Caco-2 (cell line): ENCODE measurements around the gene TMEM266. TPM values are rescaled to one million over a fixed set of nuclear protein-coding genes. Genes with fewer than 3 reads are reported as not detected.

Source experiments
- BruUV-seq: library from RNA; stranded (reverse); fragments of 400-500 nt; replicated peaks from 2 replicates; lab custom pipeline; 2021; lab: Mats Ljungman, UMichigan
- CTCF ChIA-PET: fragments of 300-600 bp; sonication (Branson Sonifier 250); formaldehyde crosslinking; loops from one replicate; lab custom pipeline; 2022; ENCODE audit warnings: antibody characterized with exemption; lab: Charles Lee
- POLR2A ChIA-PET: fragments of 300-600 bp; sonication (Branson Sonifier 250); formaldehyde crosslinking; loops from one replicate; lab custom pipeline; 2022; ENCODE audit warnings: antibody characterized with exemption; lab: Charles Lee
- DNase-seq, 2 experiments: peaks; one replicate each; pipeline versions ENCODE4 v3.0.0 to v3.0.0-alpha.2; 2020 to 2022
- H3K27me3 ChIP-seq: replicated peaks from 2 replicates; pipeline ENCODE4 v1.6.0; 2011; ENCODE audit warnings: low read length; ENCODE audit not compliant: control insufficient read depth, insufficient read depth
- H3K36me3 ChIP-seq: 2 replicates; pipeline ENCODE4 v1.5.1; 2011; ENCODE audit warnings: low read length; ENCODE audit not compliant: control insufficient read depth, insufficient read depth
- H3K4me1 ChIP-seq: fragments of 250-450 bp; sonication (Bioruptor Pico); 2 replicates; pipeline ENCODE4 v1.5.1; 2020; ENCODE audit warnings: mild to moderate bottlenecking
- H3K4me3 ChIP-seq: 2 replicates; pipeline ENCODE4 v1.5.1; 2011; ENCODE audit warnings: low read depth, mild to moderate bottlenecking, control low read depth, low read length
- H3K9me3 ChIP-seq: fragments of 250-450 bp; sonication (Bioruptor Pico); 2 replicates; pipeline ENCODE4 v1.5.1; 2020; ENCODE audit warnings: mild to moderate bottlenecking, moderate library complexity
- H3K27ac Mint-ChIP-seq: one replicate; pipeline ENCODE4 v1.8.0; 2022; ENCODE audit warnings: mixed read lengths; ENCODE audit not compliant: unreplicated experiment
- H3K27me3 Mint-ChIP-seq: one replicate; pipeline ENCODE4 v1.8.0; 2022; ENCODE audit warnings: mixed read lengths; ENCODE audit not compliant: insufficient read depth, unreplicated experiment
- H3K36me3 Mint-ChIP-seq: one replicate; pipeline ENCODE4 v1.8.0; 2022; ENCODE audit warnings: mild to moderate bottlenecking, mixed read lengths; ENCODE audit not compliant: insufficient read depth, unreplicated experiment
- H3K4me1 Mint-ChIP-seq: one replicate; pipeline ENCODE4 v1.8.0; 2022; ENCODE audit warnings: low read depth, mixed read lengths; ENCODE audit not compliant: unreplicated experiment
- H3K4me3 Mint-ChIP-seq: one replicate; pipeline ENCODE4 v1.8.0; 2022; ENCODE audit warnings: mild to moderate bottlenecking, moderate library complexity, mixed read lengths; ENCODE audit not compliant: unreplicated experiment
- H3K9me3 Mint-ChIP-seq: one replicate; pipeline ENCODE4 v1.8.0; 2022; ENCODE audit warnings: mixed read lengths; ENCODE audit not compliant: unreplicated experiment
- intact Hi-C: fragments of 100-400 bp; cut with micrococcal nuclease; formaldehyde crosslinking; loops from one replicate; pipeline ENCODE4 v1.10.0; 2022; ENCODE audit not compliant: unreplicated experiment
- total RNA-seq: library from RNA; stranded (reverse); gene quantifications from 2 replicates; pipeline ENCODE4 v1.2.3, GENCODE V29; 2022
- TF ChIP-seq, protein P1 (sequence below), 2 experiments: fragments of 200-600 bp in 1 of 2; IDR thresholded peaks; 1 replicate in 1 of 2; 2 replicates in 1 of 2; pipeline versions ENCODE4 v1.5.1 to v1.8.0; 2011 to 2022; ENCODE audit warnings: antibody characterized with exemption in 1 of 2, control low read depth in 1 of 2, inconsistent platforms in 1 of 2, low read depth in 1 of 2, low read length in 1 of 2, mild to moderate bottlenecking in 1 of 2, moderate library complexity in 1 of 2; ENCODE audit not compliant: insufficient read depth in 1 of 2, severe bottlenecking in 1 of 2, unreplicated experiment in 1 of 2

The TMEM266 gene
- total RNA-seq, 1 experiment from 2014 or later: 0.27 TPM

DNA sequence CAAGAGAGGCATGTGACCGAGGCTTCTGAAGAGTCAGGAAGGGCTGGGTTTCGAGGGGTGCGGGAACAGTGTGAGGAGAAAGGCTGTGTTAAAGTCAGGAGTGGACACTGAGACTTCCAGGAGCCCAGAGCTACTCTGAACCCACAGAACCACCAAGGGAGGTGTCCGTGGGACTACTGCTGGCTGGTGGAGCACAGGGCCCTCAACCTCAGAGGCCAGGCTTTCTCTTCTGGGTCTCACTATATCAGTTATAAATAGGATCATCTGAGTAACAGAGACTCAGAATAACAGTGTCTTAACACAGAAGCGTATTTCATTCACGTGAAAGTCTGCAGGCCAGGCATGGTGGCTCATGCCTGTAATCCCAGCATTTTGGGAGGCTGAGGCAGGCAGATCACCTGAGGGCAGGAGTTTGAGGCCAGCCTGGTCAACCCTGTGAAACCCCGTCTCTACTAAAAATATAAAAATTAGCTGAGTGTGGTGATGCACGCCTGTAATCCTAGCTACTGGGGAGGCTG, 113.6 kb downstream of the TMEM266 start:
- Histone ChIP-seq H3K9me3 (no peaks in the 10 kb centered on the region), H3K4me1 (no peaks in the 10 kb centered on the region), H3K36me3 (no peaks in the 10 kb centered on the region), H3K27me3 (no peaks in the 10 kb centered on the region), H3K4me3 (no peak overlapping the region)
- Mint-ChIP-seq H3K27me3 (no peaks in the 10 kb centered on the region), H3K9me3 (no peaks in the 10 kb centered on the region), H3K4me1 (no peaks in the 10 kb centered on the region), H3K36me3 (no peaks in the 10 kb centered on the region), H3K27ac (no peak overlapping the region), H3K4me3 (no peak overlapping the region)
- DNase-seq: no peak
- BruUV-seq: no TSS peak
- TF ChIP-seq, protein P1, sequence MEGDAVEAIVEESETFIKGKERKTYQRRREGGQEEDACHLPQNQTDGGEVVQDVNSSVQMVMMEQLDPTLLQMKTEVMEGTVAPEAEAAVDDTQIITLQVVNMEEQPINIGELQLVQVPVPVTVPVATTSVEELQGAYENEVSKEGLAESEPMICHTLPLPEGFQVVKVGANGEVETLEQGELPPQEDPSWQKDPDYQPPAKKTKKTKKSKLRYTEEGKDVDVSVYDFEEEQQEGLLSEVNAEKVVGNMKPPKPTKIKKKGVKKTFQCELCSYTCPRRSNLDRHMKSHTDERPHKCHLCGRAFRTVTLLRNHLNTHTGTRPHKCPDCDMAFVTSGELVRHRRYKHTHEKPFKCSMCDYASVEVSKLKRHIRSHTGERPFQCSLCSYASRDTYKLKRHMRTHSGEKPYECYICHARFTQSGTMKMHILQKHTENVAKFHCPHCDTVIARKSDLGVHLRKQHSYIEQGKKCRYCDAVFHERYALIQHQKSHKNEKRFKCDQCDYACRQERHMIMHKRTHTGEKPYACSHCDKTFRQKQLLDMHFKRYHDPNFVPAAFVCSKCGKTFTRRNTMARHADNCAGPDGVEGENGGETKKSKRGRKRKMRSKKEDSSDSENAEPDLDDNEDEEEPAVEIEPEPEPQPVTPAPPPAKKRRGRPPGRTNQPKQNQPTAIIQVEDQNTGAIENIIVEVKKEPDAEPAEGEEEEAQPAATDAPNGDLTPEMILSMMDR (IDR thresholded peaks at IDR 0.05; ENCODE audit: insufficient read depth in 1 of 2, low read depth in 1 of 2, low read length in 1 of 2, severe bottlenecking in 1 of 2, unreplicated experiment in 1 of 2): no peak
- POLR2A ChIA-PET: no interaction called here
- CTCF ChIA-PET: no interaction called here
- intact Hi-C loops: no loop called here

GRCh38 chr15:76174654-76175053, 114.9 kb downstream of the TMEM266 start:
- no peak for DNase-seq
- Mint-ChIP-seq H3K27ac (no peak overlapping the region), H3K36me3 (no peaks in the 10 kb centered on the region), H3K27me3 (no peaks in the 10 kb centered on the region), H3K9me3 (no peaks in the 10 kb centered on the region), H3K4me3 (no peak overlapping the region), H3K4me1 (no peaks in the 10 kb centered on the region)
- Histone ChIP-seq H3K4me3 (no peak overlapping the region), H3K36me3 (no peaks in the 10 kb centered on the region), H3K9me3 (no peaks in the 10 kb centered on the region), H3K27me3 (no peaks in the 10 kb centered on the region), H3K4me1 (no peaks in the 10 kb centered on the region)
- intact Hi-C loops: no loop called here
- ChIA-PET POLR2A (no interaction called here), CTCF (no interaction called here)
- BruUV-seq: no TSS peak
- TF ChIP-seq, protein P1 (IDR thresholded peaks at IDR 0.05; ENCODE audit: insufficient read depth in 1 of 2, low read depth in 1 of 2, low read length in 1 of 2, severe bottlenecking in 1 of 2, unreplicated experiment in 1 of 2): no peak

- no peaks in the 10 kb centered on the region for H3K36me3 Mint-ChIP-seq
- intact Hi-C loops: no loop called here
- CTCF ChIA-PET: no interaction called here
Observed at GRCh38 chr15:76175442-76175841, 115.7 kb downstream of the TMEM266 start.

More at GRCh38 chr15:76175442-76175841, 115.7 kb downstream of the TMEM266 start:
- POLR2A ChIA-PET: interaction anchor here (0.6 kb wide), 1 partner anchor 8 kb away, joined by 7 read pairs; no protein-coding TSS in a partner anchor
- H3K36me3 ChIP-seq: no peaks in the 10 kb centered on the region
- no peaks in the 10 kb centered on the region for H3K9me3 ChIP-seq
- H3K9me3 Mint-ChIP-seq: no peaks in the 10 kb centered on the region
- no peak for DNase-seq
- no peaks in the 10 kb centered on the region for H3K4me1 ChIP-seq
- H3K4me3 Mint-ChIP-seq: no peak overlapping the region
- H3K27ac Mint-ChIP-seq: no peak overlapping the region
- BruUV-seq: no TSS peak
- no peaks in the 10 kb centered on the region for H3K27me3 ChIP-seq
- H3K4me1 Mint-ChIP-seq: no peaks in the 10 kb centered on the region
- TF ChIP-seq, protein P1 (IDR thresholded peaks at IDR 0.05; ENCODE audit: insufficient read depth in 1 of 2, low read depth in 1 of 2, low read length in 1 of 2, severe bottlenecking in 1 of 2, unreplicated experiment in 1 of 2): no peak
- H3K4me3 ChIP-seq: no peak overlapping the region
- no peaks in the 10 kb centered on the region for H3K27me3 Mint-ChIP-seq
